Mammary epithelial cell (primary cell): ENCODE results near the gene CUZD1.

Experiments used
- CTCF ChIP-seq, 2 donors: IDR thresholded peaks in 1 of 2; conservative IDR thresholded peaks in 1 of 2; 2 replicates each; pipeline ENCODE4 v1.5.1; 2011 to 2012; ENCODE audit warnings: inconsistent platforms in 2 of 2, low read length in 2 of 2, mild to moderate bottlenecking in 2 of 2, control low read depth in 1 of 2, low read depth in 1 of 2; ENCODE audit not compliant: insufficient read depth in 1 of 2; ENCODE audit errors: extremely low read depth in 1 of 2
- EZH2 ChIP-seq: IDR thresholded peaks from 2 replicates; pipeline ENCODE4 v1.6.1; 2012; ENCODE audit warnings: low read length, inconsistent platforms, borderline replicate concordance

- TF ChIP-seq CTCF (conservative IDR thresholded peaks at IDR 0.05 in 1 of 2, IDR thresholded peaks at IDR 0.05 in 1 of 2; ENCODE audit: extremely low read depth in 1 of 2, insufficient read depth in 1 of 2, low read depth in 1 of 2, low read length in 2 of 2) (no peak), EZH2 (no peak)
These were observed 11.2 kb upstream of the CUZD1 start for GRCh38 chr10:122856902-122857301.
